HG03439 (cell line): ENCODE measurements around the gene HUNK.
"Not testable (repeated sequence)": the region's sequence is repeated elsewhere in the genome, so short reads cannot be mapped to it uniquely, and the experiment has no call there.

ENCODE experiments used
- ATAC-seq: cut with Tn5 transposase; IDR thresholded peaks from one replicate; pipeline ENCODE4 v1.9.1; 2021; ENCODE audit warnings: mild to moderate bottlenecking, moderate library complexity; ENCODE audit not compliant: unreplicated experiment

Gene HUNK

DNA sequence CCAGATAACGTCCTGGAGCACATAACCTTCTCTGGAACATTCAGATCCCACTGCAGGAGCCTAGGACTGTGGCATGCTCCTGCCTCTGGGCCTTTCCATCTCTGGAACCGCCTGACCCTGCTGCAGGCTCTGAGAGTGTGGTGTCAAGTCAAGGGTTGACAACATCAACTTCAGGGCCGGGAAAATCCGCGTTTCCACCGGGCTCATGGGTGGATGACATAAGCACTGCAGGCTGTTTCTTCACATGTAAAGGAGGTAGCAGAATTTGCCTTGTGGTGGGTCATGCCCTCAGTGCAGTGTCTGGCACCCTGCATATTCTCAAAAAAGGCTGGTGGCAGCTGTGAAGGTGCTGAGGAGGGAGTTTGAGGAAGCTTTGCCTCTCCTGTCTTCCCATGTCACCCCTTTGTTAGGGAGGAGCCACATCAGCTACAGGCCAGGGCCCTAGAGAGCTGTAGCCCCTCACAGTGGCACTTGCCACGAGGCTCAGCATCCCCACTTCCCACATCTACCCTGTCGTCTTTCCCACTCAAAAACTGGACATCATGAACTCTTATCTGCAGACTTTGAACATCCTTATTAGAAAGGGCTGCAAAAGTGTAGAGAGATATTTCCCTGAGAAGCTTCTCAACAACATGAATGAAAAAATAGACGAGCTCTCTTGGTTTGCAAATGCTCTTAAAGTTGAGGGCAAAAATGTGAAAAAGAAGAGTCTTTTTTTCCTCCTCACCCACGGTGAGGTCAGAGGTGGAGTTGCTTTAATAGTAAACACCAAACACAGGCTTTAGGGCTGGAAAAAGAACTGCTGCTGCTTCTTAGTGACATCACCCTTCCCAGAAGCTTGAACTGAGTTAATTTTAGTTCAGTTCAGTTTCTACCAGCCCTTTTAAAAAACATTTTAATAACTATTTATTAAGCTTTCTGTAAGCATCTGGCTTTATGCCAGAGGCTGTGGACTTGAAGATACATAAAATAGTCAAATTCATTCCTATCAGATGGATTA lies 121.3 kb downstream of the HUNK start:
- no peak for ATAC-seq

DNA sequence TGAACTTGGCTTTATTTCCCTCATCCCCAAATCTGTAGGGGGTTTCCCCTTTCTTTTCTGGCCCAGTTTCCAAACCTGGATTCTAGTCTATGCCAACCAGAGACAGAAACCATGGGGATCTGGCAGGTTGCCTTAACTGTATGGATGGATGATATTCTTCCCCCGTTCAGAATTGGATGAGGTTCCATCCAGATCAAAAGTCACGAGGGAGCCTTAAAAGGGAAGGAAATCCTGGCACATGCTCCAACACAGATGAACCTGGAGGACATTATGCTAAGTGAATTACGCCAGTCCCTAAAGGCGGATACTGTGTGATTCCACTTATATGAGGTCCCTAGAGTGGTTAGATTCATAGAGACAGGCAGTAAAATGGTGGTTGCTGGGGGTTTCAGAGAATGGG lies 124.4 kb downstream of the HUNK start:
- ATAC-seq, result no peak

DNA sequence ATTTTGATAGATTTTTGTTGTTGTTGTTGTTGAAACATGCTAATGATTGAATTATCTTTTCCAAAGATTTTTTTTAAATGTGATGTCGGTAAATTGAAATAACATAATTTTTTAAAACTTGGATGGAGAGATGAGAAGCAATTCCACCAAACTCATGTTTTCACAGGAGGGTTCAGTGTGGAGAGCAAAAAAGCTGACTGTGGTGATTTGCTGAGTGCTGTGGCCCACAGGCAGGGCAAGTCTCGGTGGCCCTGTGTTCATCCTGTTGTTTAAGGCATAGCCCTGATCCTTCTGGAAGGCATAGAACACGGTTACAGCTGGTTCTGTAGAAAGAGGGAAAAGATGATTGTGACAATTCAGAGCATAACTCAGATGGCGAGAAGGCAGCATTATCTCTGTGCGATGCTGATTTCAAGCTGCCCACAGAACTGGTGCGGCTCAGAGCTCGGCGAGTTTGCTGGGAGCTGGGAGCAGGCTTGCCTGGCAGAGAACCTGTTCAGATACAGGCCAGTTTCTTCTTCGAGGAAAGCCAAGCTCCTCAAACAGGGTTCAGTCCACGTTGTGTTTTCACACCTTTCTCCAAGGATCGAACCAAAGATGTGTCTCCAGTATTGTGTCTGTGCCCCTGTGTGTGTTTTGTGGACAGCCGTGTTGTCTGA lies 127.1 kb downstream of the HUNK start:
- ATAC-seq, result no peak

DNA sequence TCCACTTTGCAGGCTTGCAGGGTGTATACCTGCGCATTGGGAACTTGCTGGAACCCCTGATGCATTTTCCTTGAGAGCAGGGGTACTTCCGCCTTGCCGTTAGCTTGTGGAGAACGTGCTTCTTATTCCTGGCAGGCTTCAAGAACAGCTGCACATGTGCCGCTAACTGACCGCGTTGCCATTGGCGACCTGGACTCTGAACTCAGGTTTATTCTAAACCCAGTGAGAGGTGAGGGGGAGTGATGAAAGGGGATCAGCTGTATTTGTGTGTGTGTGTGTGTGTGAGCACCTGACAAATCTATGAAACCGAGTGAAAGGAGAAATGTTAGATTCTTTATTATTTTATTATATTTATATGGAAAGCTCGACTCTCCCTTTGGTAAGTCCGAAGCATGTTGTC lies 128.6 kb downstream of the HUNK start:
- no peak for ATAC-seq

DNA sequence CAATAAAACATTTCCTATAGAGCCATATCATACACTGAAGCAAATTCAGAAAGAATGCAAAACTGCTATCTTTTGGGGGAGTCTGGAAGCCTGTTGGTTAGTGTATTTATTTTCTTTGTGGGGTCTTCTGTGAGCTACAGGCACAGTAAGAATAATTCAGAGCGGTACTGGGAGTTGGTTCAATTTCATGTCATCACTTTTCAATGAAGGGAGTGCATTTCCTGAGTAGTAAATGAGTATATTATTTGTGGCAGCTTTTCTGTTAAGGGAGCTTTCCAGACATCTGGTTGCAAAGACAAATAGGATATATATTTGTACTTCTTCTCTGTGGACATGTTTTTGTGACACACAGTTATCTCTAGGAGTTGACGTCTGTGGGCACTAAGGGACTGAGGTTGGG lies 130.6 kb downstream of the HUNK start:
- ATAC-seq, result no peak

DNA sequence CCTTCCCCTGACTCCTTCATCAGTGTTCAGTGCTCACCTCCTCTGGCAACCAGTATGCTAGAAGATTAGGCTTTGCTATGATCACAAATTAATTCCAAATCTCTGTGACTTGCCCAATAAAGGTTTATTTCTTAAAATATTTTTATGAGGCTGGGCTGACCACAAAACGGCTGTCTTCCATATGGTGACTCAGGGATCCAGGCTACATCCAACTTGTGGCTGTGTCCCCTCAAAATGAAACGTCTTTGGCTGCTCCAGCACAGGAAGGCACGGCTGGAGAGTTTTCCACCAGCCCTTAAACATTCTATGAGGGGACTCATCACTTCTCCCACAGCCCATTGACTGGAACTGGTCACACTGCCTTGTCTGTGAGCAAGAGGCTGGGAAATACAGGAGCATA lies 131.5 kb downstream of the HUNK start:
- no peak for ATAC-seq

DNA sequence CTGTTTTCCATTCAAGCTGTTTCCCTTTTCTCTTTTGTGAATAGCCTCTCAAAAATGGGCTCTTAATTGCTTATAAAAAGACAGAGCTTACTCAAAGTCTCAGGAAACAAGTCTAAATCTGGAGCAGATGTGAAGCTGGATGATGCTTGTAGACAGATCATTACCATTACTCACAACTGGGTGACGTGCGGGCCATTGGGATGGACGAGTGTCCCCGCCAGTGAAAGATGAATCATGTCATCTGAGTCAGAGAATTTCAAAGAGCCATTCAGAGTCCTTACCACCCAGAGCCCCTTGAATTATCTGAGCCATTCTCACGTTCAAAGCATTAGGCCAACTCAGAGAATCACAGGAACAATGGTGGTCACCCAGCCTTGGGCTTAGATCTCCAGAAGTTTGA lies 134.6 kb downstream of the HUNK start:
- no peak for ATAC-seq

DNA sequence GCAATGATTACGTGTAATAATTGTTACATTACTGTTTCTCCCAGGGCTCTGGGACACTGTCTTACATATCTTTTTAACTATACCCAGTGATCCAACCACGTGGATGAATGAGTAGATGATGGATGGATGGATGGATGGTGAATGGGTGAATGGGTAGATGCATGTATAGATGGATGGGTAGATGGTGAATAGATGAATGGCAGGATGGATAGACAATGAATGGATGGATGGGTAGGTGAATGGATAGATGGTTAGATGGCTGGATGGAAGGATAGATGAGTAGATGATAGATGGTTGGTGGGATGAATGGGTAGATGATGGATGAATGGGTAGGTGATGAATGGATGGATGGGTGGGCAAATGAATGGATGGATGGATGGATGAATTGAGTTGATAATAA lies 135.9 kb downstream of the HUNK start:
- no peak for ATAC-seq

DNA sequence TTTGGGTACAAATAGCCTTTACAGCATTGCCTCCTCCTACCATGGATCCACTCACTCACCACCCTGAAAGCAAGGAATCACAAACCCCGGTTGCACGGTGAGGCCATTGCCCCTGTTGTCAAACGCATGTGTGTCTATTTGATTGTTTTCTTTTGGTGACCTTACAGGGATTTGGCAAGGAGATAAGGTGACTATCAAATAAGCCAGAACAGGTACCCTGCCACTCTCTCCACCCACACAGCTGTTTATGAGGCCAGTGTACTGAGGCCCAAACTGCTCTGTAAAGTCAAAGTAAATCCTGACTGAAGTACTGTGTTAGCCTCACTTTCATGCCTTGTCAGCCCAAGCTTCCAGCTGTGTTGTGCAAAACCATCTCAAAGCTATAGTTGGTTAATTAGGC lies 136.4 kb downstream of the HUNK start:
- ATAC-seq, result no peak

DNA sequence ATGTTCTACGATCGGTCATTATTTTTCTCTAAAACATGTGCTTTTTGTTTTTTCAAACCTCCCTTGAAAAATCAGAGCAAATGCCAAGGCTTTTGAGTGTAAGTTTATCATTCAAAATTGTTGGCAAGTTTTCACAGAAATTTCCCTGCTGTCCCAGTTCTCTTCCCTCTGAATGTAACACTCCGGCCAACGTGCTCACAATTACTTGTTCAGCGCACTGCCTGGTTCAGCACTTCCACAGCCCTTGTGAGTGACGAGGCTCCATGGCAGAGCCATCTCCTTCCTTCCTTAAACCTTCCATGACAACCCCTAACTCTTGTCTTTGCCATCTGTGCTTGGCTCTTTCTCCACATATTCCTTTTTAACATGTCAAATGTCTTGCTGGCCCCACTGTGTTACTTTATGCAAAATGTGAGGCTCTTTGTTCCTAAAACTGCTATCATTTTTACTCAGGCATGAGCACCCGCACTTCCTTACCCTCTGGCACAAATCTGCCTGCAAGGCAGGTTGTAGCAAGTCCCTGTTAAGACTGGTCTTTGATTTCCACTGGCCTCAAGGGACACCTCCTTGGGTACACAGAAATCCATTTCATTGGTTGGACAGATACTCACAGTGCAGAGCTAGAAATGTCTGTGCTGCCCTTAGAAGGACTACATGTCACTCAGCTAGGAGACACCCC lies 142.8 kb downstream of the HUNK start:
- ATAC-seq, result no peak

DNA sequence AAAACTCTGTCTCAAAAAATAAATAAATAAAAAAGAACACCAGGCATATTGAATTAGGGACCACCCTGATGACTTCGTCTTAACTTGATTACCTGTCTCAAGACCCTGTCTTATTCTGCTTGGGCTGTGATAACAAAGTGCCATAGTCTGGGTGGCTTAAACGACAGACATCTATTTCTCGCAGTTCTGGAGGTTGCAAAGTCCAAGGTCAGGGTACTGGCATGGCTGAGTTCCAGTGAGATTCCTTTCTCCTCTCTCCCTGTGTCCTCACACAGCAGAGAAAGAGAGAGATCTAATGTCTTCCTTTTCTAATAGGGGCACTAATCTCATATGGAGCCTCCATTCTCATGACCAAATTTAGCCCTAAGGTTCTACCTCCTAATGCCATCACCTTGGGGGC lies 145.6 kb downstream of the HUNK start:
- no peak for ATAC-seq

DNA sequence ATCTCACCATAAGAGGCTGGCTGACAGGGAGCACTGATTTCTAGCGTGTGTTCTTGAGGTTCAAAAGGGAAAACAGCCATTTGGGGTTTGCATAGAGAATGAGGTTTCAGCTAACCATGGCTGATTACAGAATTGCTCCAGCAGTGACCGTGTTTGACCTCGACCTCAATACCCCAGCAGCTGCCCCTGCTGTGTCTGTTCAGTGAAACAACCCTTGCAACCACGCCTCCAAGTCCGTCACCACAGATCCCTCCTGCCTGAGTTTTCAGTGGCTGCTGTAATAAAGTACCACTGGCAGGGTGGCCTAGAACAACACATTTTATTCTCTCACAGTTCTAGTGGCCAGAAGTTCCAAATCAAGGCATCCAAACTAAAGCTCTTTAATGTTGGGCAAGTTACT lies 147.7 kb downstream of the HUNK start:
- ATAC-seq, result no peak

DNA sequence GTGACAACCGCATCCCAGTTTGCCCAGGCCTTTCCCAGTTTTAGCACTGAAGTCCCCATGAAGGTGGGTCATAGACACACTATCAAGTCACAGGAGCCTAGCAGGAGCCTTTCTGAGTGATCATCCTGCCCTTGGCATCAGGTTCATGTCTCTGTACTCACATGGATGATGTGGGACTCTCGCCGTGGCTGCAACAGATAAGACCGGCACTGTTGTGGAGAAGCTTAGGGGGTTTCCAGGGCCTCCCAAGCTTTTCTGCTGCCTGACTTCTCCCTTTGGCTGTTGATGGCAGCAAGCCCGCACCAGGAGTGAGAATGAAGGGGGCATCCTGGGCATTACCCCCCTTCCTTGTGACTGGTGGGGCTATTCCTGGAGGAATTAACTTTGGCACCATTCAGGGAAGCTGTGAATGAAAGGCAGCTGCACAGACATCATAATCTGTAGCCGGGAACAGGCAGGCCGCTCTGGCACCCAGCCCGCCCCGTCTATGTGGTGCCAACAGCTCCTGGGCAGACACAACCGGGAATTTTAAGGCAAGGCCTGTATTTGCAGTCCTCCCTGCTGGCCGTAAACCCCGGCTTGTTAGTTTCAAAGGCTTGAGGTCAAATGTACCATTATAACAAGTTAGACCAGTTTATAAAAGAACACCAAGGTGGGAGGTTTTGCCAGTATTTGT lies 148.6 kb downstream of the HUNK start:
- no peak for ATAC-seq

DNA sequence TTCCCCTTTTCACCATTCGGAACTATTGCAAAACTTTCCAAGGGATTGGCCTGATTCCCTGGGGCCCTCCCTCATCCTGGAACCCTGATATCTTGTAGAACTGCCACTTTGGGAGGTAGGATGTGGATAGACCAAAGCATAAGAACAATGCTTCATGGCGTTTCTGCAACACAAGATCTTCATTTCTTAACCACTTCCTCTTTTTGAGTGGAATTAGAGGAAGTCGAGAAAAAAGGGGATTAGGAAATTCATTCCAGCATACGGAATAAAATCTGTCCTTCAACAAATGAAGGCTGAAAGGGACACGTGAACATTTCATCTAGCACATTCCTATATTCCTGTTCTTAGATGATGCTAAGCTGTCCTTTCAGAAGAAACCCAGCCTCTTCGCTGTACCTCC lies 149.3 kb downstream of the HUNK start:
- ATAC-seq, result no peak

DNA sequence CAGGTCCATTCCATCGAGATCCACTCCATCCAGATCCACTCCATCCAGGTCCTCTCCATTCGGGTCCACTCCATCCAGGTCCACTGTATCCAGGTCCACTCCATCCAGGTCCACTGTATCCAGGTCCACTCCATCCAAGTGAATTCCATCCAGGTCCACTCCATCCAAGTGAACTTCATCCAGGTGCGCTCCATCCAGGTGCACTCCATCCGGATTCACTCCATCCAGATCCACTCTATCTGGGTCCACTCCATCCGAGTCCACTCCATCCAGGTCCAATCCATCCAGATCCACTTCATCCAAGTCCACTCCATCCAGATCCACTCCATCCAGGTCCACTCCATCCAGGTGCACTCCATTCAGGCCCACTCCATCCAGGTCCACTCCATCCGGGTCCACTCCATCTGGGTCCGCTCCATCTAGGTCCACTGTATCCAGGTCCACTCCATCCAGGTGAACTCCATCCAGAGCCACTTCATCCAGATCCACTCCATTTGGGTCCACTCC lies 157.4 kb downstream of the HUNK start:
- ATAC-seq, result no peak

DNA sequence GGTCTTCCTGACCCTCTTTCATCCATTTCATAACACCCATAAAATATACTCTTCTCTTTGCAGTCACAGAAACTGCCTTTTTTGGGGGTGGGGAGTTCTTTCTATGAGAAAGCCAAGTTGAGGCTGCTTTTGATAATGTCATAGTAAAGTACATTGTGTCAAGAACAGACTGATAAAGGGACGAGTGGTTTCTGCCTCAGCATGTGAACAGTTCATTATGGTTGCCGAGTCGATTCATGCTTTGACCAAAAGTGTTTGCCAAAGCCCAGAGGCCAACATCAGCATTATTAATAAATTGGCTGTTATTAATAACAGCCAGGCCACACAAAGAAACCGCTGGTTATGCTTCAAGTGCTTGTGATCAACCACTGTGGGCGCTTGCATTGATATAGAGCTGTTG lies 162.0 kb downstream of the HUNK start:
- no peak for ATAC-seq

DNA sequence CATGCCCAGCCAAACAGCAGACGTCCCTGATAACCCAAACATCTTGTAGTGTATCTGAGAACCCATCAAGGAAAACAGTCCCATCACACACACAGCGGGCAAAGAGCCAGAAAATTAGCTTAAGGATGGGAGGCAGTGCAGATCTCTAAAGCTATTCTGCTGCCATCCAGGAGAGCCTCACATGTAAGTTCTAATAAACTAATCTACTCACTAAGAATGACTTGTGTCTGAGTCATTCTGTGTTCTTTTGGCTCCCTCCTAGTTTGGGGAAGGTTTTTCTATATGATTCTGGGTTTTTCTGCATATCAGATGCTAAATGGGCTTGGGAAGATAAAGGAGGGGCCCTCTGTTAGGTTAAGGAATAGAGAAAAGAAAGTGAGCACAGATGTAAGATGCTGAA lies 162.8 kb downstream of the HUNK start:
- ATAC-seq, result no peak

DNA sequence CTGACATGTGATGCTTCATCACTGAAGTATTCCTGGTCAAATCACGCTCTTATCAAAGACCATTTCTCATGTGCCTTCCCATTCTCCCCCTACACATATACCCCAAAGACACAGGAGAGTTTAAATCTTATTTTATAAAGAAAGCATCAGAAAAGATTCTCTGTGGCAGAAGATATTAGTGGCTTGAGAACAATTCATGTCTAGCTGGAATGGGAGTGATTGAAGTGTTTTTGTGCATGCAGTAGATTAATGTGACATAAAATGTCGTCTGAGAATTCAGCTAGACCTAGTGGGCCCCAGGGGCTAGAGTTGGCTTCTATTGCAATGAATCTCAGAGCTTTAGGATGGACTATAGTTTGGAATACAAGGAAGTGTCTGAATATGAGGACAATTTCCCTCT lies 163.9 kb downstream of the HUNK start:
- no peak for ATAC-seq

DNA sequence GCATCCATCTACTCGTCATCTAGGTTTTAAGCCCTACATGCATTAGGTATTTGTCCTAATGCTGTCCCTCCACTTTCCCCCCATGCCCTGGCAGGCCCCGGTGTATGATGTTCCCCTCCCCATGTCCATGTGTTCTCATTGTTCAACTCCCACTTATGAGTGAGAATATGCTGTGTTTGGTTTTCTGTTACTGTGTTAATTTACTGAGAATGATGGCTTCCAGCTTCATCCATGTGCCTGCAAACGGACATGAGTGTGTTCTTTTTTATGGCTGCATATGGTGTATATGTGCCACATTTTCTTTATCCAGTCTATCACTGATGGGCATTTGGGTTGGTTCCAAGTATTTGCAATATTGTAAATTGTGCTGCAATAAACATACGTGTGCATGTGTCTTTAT lies 165.9 kb downstream of the HUNK start:
- ATAC-seq, result not testable (repeated sequence)

DNA sequence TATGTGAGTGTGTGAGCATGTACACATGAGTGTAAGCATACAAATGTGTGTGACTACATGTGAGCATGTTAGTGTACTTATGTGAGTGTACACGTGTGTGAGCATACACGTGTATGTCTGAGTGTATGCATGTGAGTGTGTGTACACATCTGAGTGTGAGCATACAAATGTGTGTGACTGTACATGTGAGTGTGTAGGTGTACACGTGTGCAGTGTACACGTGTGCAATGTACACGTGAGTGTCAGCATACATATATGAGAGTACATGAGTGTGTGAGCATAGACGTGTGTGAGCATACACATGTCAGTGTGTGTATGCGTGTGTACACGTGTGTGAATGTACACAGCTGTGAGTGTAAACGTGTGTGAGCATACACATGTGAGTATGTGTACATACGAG lies 170.6 kb downstream of the HUNK start:
- no peak for ATAC-seq
